ENCODE measurements around the gene TRMT112.

DNA sequence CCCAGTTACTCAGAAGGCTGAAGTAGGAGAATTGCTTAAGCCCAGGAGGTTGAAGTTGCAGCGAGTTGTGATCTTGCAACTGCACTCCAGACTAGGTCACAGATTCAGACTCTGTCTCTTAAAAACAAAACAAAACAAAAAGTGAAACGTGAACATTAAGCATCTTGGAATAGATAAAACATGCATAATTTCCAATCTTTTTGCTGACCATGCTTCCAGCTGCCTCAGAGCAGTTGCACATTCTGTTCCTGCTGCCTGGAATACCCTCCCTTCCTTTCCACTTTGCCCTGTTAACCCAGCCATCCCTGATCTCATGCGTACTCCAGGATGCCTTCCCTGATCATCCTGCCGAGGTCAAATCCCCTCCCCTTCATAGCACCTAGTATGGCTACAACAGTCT lies 21.9 kb upstream of the TRMT112 start:
- TF ChIP-seq, protein P1, sequence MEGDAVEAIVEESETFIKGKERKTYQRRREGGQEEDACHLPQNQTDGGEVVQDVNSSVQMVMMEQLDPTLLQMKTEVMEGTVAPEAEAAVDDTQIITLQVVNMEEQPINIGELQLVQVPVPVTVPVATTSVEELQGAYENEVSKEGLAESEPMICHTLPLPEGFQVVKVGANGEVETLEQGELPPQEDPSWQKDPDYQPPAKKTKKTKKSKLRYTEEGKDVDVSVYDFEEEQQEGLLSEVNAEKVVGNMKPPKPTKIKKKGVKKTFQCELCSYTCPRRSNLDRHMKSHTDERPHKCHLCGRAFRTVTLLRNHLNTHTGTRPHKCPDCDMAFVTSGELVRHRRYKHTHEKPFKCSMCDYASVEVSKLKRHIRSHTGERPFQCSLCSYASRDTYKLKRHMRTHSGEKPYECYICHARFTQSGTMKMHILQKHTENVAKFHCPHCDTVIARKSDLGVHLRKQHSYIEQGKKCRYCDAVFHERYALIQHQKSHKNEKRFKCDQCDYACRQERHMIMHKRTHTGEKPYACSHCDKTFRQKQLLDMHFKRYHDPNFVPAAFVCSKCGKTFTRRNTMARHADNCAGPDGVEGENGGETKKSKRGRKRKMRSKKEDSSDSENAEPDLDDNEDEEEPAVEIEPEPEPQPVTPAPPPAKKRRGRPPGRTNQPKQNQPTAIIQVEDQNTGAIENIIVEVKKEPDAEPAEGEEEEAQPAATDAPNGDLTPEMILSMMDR (conservative IDR thresholded peaks at IDR 0.05; ENCODE audit: low read depth in 2 of 2), result no peak
- no peak for TF ChIP-seq NANOG (IDR thresholded peaks at IDR 0.05; ENCODE audit: borderline replicate concordance)
- TF ChIP-seq STAT1 (IDR thresholded peaks at IDR 0.05; ENCODE audit: unreplicated experiment), result no peak
- no peak for TF ChIP-seq EZH2 (IDR thresholded peaks at IDR 0.05; ENCODE audit: low read depth, unreplicated experiment)
- TF ChIP-seq, protein P2, sequence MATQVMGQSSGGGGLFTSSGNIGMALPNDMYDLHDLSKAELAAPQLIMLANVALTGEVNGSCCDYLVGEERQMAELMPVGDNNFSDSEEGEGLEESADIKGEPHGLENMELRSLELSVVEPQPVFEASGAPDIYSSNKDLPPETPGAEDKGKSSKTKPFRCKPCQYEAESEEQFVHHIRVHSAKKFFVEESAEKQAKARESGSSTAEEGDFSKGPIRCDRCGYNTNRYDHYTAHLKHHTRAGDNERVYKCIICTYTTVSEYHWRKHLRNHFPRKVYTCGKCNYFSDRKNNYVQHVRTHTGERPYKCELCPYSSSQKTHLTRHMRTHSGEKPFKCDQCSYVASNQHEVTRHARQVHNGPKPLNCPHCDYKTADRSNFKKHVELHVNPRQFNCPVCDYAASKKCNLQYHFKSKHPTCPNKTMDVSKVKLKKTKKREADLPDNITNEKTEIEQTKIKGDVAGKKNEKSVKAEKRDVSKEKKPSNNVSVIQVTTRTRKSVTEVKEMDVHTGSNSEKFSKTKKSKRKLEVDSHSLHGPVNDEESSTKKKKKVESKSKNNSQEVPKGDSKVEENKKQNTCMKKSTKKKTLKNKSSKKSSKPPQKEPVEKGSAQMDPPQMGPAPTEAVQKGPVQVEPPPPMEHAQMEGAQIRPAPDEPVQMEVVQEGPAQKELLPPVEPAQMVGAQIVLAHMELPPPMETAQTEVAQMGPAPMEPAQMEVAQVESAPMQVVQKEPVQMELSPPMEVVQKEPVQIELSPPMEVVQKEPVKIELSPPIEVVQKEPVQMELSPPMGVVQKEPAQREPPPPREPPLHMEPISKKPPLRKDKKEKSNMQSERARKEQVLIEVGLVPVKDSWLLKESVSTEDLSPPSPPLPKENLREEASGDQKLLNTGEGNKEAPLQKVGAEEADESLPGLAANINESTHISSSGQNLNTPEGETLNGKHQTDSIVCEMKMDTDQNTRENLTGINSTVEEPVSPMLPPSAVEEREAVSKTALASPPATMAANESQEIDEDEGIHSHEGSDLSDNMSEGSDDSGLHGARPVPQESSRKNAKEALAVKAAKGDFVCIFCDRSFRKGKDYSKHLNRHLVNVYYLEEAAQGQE (IDR thresholded peaks at IDR 0.05; ENCODE audit: unreplicated experiment), result no peak
- no peak for TF ChIP-seq POLR2AphosphoS5 (IDR thresholded peaks at IDR 0.05; ENCODE audit: low read depth)
- TF ChIP-seq, protein P3, sequence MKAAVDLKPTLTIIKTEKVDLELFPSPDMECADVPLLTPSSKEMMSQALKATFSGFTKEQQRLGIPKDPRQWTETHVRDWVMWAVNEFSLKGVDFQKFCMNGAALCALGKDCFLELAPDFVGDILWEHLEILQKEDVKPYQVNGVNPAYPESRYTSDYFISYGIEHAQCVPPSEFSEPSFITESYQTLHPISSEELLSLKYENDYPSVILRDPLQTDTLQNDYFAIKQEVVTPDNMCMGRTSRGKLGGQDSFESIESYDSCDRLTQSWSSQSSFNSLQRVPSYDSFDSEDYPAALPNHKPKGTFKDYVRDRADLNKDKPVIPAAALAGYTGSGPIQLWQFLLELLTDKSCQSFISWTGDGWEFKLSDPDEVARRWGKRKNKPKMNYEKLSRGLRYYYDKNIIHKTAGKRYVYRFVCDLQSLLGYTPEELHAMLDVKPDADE (IDR thresholded peaks at IDR 0.05), result no peak
- no peak for TF ChIP-seq JUNB (IDR thresholded peaks at IDR 0.05; ENCODE audit: unreplicated experiment)

Measured in GM23338 (cell line).